GM12878 (cell line): Measurements from ENCODE around the gene IGF2R. TPM values are rescaled to one million over a fixed set of nuclear protein-coding genes. Genes with fewer than 3 reads are reported as not detected.
"Not testable (repeated sequence)": the region's sequence is repeated elsewhere in the genome, so short reads cannot be mapped to it uniquely, and the experiment has no call there.

ENCODE experiments used
- ATAC-seq: fragments of 200-7000 bp; cut with Tn5 transposase; 3 replicates; pipeline ENCODE4 v1.9.1; 2020; ENCODE audit warnings: mild to moderate bottlenecking, moderate library complexity
- BruUV-seq: library from RNA; stranded (reverse); fragments of 400-500 nt; replicated peaks from 2 replicates; lab custom pipeline; 2021; lab: Mats Ljungman, UMichigan
- CTCF ChIA-PET: fragments of 300-600 bp; sonication (Branson Sonifier 250); formaldehyde crosslinking; extraction: SDS; loops from one replicate; lab custom pipeline; 2021; ENCODE audit warnings: inconsistent platforms; lab: Yijun Ruan, JAX
- POLR2A ChIA-PET: fragments of 350-600 bp; formaldehyde crosslinking; extraction: SDS; loops from one replicate; lab custom pipeline; 2021; ENCODE audit warnings: inconsistent platforms; lab: Charles Lee
- RAD21 ChIA-PET: fragments of 300-600 bp; sonication (Branson Sonifier 250); formaldehyde crosslinking; loops from one replicate; lab custom pipeline; 2023; ENCODE audit warnings: antibody characterized with exemption; ENCODE audit not compliant: unreplicated experiment; lab: Charles Lee
- SMC1A ChIA-PET: fragments of 300-600 bp; sonication (Branson Sonifier 250); formaldehyde crosslinking; loops from one replicate; lab custom pipeline; 2023; ENCODE audit not compliant: unreplicated experiment, uncharacterized antibody; lab: Charles Lee
- DNase-seq: peaks from one replicate; pipeline ENCODE4 v3.0.0-alpha.2; 2011; ENCODE audit warnings: low read depth, low spot score
- FAIRE-seq: peaks from 3 replicates; lab custom pipeline; 2011; peaks lifted over from hg19 to GRCh38; lab: Jason Lieb, UNC
- H2AFZ ChIP-seq: 2 replicates; pipeline ENCODE4 v1.6.0; 2011; ENCODE audit warnings: low read depth, low read length, control low read depth; ENCODE audit not compliant: control insufficient read depth
- H3K27ac ChIP-seq: 2 replicates; pipeline ENCODE4 v1.5.1; 2011; ENCODE audit warnings: control low read depth; ENCODE audit not compliant: control insufficient read depth, insufficient read depth
- H3K27me3 ChIP-seq, 2 experiments: replicated peaks in 1 of 2; 2 replicates each; pipeline versions ENCODE4 v1.6.0 to v1.6.1; 2011; ENCODE audit warnings: low read length in 1 of 2; ENCODE audit not compliant: control insufficient read depth in 2 of 2, insufficient read depth in 2 of 2
- H3K36me3 ChIP-seq, 2 experiments: 2 replicates each; pipeline ENCODE4 v1.5.1; 2011; ENCODE audit warnings: low read length in 1 of 2; ENCODE audit not compliant: control insufficient read depth in 2 of 2, insufficient read depth in 2 of 2
- H3K4me1 ChIP-seq: 2 replicates; pipeline ENCODE4 v1.6.1; 2011; ENCODE audit warnings: mild to moderate bottlenecking, low read length, moderate library complexity, mixed read lengths; ENCODE audit not compliant: control insufficient read depth, insufficient read depth
- H3K4me2 ChIP-seq: 2 replicates; pipeline ENCODE4 v1.6.0; 2011; ENCODE audit warnings: control low read depth; ENCODE audit not compliant: control insufficient read depth, insufficient read depth
- H3K4me3 ChIP-seq: fragments of 200-600 bp; sonication (generic); 2 replicates; pipeline ENCODE4 v1.5.1; 2016
- H3K79me2 ChIP-seq: 2 replicates; pipeline ENCODE4 v1.6.0; 2011; ENCODE audit warnings: low read length; ENCODE audit not compliant: control insufficient read depth, insufficient read depth
- H3K9ac ChIP-seq: 2 replicates; pipeline ENCODE4 v1.8.0; 2011; ENCODE audit warnings: low read length, control low read depth, mixed read lengths; ENCODE audit not compliant: control insufficient read depth, insufficient read depth
- H3K9me3 ChIP-seq: replicated peaks from 3 replicates; pipeline ENCODE4 v1.5.1; 2011; ENCODE audit warnings: mild to moderate bottlenecking, low read length; ENCODE audit not compliant: control insufficient read depth, insufficient read depth
- H4K20me1 ChIP-seq: 2 replicates; pipeline ENCODE4 v1.6.0; 2011; ENCODE audit not compliant: control insufficient read depth, insufficient read depth
- EP300 ChIP-seq, 2 experiments: fragments of 150-350 bp in 1 of 2; IDR thresholded peaks; 2 replicates each; pipeline ENCODE4 v1.6.1; 2011 to 2012; ENCODE audit warnings: low read depth in 2 of 2, low read length in 2 of 2, borderline replicate concordance in 1 of 2, improper control_type of control experiment in 1 of 2, inconsistent platforms in 1 of 2; ENCODE audit not compliant: control insufficient read depth in 1 of 2
- MEF2B ChIP-seq: fragments of 450-650 bp; IDR thresholded peaks from 2 replicates; pipeline ENCODE4 v1.6.1; 2018; ENCODE audit warnings: mild to moderate bottlenecking, moderate library complexity; ENCODE audit not compliant: partially characterized antibody, poor library complexity, severe bottlenecking
- SPI1 ChIP-seq: IDR thresholded peaks from 2 replicates; pipeline ENCODE4 v1.6.1; 2011; ENCODE audit warnings: low read depth, mild to moderate bottlenecking, low read length, moderate library complexity, borderline replicate concordance; ENCODE audit not compliant: insufficient read depth
- WGBS: methylation state at CpG from one replicate; pipeline ENCODE4 v1.1.6; 2016; ENCODE audit warnings: low lambda C conversion rate; ENCODE audit not compliant: insufficient replicate concordance, insufficient coverage; ENCODE audit errors: missing lambda C conversion rate; 5-methylcytosine and 5-hydroxymethylcytosine counted together
- in situ Hi-C: fragments of 300-500 bp; cut with MboI; formaldehyde crosslinking; loops from 9 replicates; pipeline ENCODE4 v1.14.3; 2018; ENCODE audit warnings: mixed read lengths
- intact Hi-C: fragments of 100-400 bp; cut with micrococcal nuclease; formaldehyde crosslinking; loops from one replicate; pipeline ENCODE4 v1.14.2; 2022; ENCODE audit not compliant: unreplicated experiment
- polyA plus RNA-seq, 11 experiments: library from polyadenylated mRNA; depleted of rRNA in 4 of 11; unstranded in 6 of 11; stranded (reverse) in 5 of 11; fragments of >200 nt; fragmentation: Nextera tagmentation in 4 of 11; fragmentation: Illumina TruSeq in 1 of 11; extraction: Ambion mirVana in 4 of 11; extraction: Trizol in 1 of 11; gene quantifications; 1 replicate in 1 of 11; 2 replicates in 10 of 11; pipeline versions ENCODE4 v1.2.1 to v1.2.3, GENCODE V29; 2011 to 2016; ENCODE audit warnings: inconsistent platforms in 2 of 11, missing spikeins in 2 of 11, low read depth in 1 of 11
- total RNA-seq, 4 experiments: library from RNA; depleted of rRNA in 3 of 4; stranded (reverse); fragments of >200 nt in 3 of 4; fragmentation: Illumina TruSeq in 1 of 4; extraction: Trizol in 1 of 4; gene quantifications; 2 replicates each; pipeline versions ENCODE4 v1.2.1 to v1.2.3, GENCODE V29; 2013 to 2021

Gene IGF2R
- total and polyA plus RNA-seq, 10 of the 15 experiments (the other 5 are each of a cell fraction or from before 2014, with no cell fraction given): 1.00 to 40.1 (median 16.8) TPM

GRCh38 chr6:159919800-159920199, 49.1 kb upstream of the IGF2R start:
- H3K4me2 ChIP-seq: no peak overlapping the region
- WGBS: 64% methylated on average over 6 of the region's 6 CpGs
- no peaks in the 10 kb centered on the region for H3K27me3 ChIP-seq
- RAD21 ChIA-PET: interaction anchor here (0.6 to 1.0 kb wide), 2 partner anchors 14 to 21 kb away, joined by 3 read pairs; no protein-coding TSS in a partner anchor
- in situ Hi-C loops: no loop called here
- intact Hi-C loops: no loop called here
- POLR2A ChIA-PET: no interaction called here
- no peaks in the 10 kb centered on the region for H3K36me3 ChIP-seq
- H3K4me1 ChIP-seq: peaks cover 6% of the 10 kb centered on the region
- DNase-seq: no peak
- no peak for FAIRE-seq
- ATAC-seq: no peak
- no peak for TF ChIP-seq EP300 (IDR thresholded peaks at IDR 0.05; ENCODE audit: borderline replicate concordance in 1 of 2, control insufficient read depth in 1 of 2, low read depth in 2 of 2, low read length in 2 of 2)
- no peak for TF ChIP-seq SPI1
- TF ChIP-seq MEF2B: no peak
- no TSS peak for BruUV-seq
- SMC1A ChIA-PET: no interaction called here
- H3K9ac ChIP-seq: no peak overlapping the region
- CTCF ChIA-PET: no interaction called here
- no peaks in the 10 kb centered on the region for H3K9me3 ChIP-seq
- no peaks in the 10 kb centered on the region for H4K20me1 ChIP-seq
- H2AFZ ChIP-seq: no peak overlapping the region
- no peak overlapping the region for H3K27ac ChIP-seq
- H3K4me3 ChIP-seq: no peak overlapping the region
- H3K79me2 ChIP-seq: no peaks in the 10 kb centered on the region

GRCh38 chr6:159924150-159924549, 44.7 kb upstream of the IGF2R start:
- H3K4me1 ChIP-seq, intact Hi-C loops, H3K4me3 ChIP-seq, CTCF ChIA-PET, RAD21 ChIA-PET, H3K9ac ChIP-seq, POLR2A ChIA-PET, H3K27me3 ChIP-seq, BruUV-seq, H3K79me2 ChIP-seq, in situ Hi-C loops, DNase-seq, H4K20me1 ChIP-seq, FAIRE-seq, H3K27ac ChIP-seq, ATAC-seq, H3K4me2 ChIP-seq, H3K9me3 ChIP-seq, H2AFZ ChIP-seq, H3K36me3 ChIP-seq: not testable (repeated sequence)
- 0% methylated on average over 2 of the region's 2 CpGs for WGBS
- SMC1A ChIA-PET: interaction anchor here (0.9 to 2.1 kb wide), 2 partner anchors 39 to 61 kb away, joined by 3 to 5 read pairs; no protein-coding TSS in a partner anchor
